Osteocyte (in vitro differentiated cells): ENCODE results near the gene LDLR. TPM values are rescaled to one million over a fixed set of nuclear protein-coding genes. Genes with fewer than 3 reads are reported as not detected.
A peak's percentile ranks its signal among the peaks of the same experiment; 100 is the strongest.

Source experiments
- DNase-seq: peaks from one replicate; pipeline ENCODE4 v3.0.0; 2021; ENCODE audit warnings: mixed read lengths; ENCODE audit not compliant: unreplicated experiment; ENCODE audit errors: extremely low spot score
- H3K27ac Mint-ChIP-seq: one replicate; pipeline ENCODE4 v1.8.0; 2021; ENCODE audit warnings: mild to moderate bottlenecking, mixed read lengths; ENCODE audit not compliant: unreplicated experiment
- H3K27me3 Mint-ChIP-seq: one replicate; pipeline ENCODE4 v1.8.0; 2021; ENCODE audit warnings: mixed read lengths; ENCODE audit not compliant: unreplicated experiment
- H3K36me3 Mint-ChIP-seq: one replicate; pipeline ENCODE4 v1.8.0; 2021; ENCODE audit warnings: mixed read lengths; ENCODE audit not compliant: unreplicated experiment
- H3K4me1 Mint-ChIP-seq: one replicate; pipeline ENCODE4 v1.8.0; 2021; ENCODE audit warnings: mixed read lengths; ENCODE audit not compliant: unreplicated experiment
- H3K4me3 Mint-ChIP-seq: one replicate; pipeline ENCODE4 v1.8.0; 2021; ENCODE audit warnings: mild to moderate bottlenecking, moderate library complexity, mixed read lengths; ENCODE audit not compliant: unreplicated experiment
- H3K9me3 Mint-ChIP-seq: one replicate; pipeline ENCODE4 v1.8.0; 2021; ENCODE audit warnings: mixed read lengths; ENCODE audit not compliant: unreplicated experiment
- CTCF ChIP-seq: fragments of 200-600 bp; sonication (generic); IDR thresholded peaks from 2 replicates; pipeline ENCODE4 v1.5.0; 2021; ENCODE audit warnings: antibody characterized with exemption, mild to moderate bottlenecking, moderate library complexity
- total RNA-seq: library from RNA; stranded (reverse); gene quantifications from 2 replicates; pipeline ENCODE4 v1.2.1, GENCODE V29; 2021

Gene LDLR
- total RNA-seq, 1 donor from 2014 or later = 96.9 TPM

- H3K36me3 Mint-ChIP-seq = no peaks in the 10 kb centered on the region
- H3K27ac Mint-ChIP-seq = peak overlapping the region; percentile 99
- no peaks in the 10 kb centered on the region for H3K27me3 Mint-ChIP-seq
- H3K4me3 Mint-ChIP-seq = no peak overlapping the region
- H3K4me1 Mint-ChIP-seq = peaks cover 81% of the 10 kb centered on the region
- no peaks in the 10 kb centered on the region for H3K9me3 Mint-ChIP-seq
- TF ChIP-seq CTCF = no peak
- no peak for DNase-seq
Observed at GRCh38 chr19:11140896-11141295, 51.6 kb downstream of the LDLR start.

DNA sequence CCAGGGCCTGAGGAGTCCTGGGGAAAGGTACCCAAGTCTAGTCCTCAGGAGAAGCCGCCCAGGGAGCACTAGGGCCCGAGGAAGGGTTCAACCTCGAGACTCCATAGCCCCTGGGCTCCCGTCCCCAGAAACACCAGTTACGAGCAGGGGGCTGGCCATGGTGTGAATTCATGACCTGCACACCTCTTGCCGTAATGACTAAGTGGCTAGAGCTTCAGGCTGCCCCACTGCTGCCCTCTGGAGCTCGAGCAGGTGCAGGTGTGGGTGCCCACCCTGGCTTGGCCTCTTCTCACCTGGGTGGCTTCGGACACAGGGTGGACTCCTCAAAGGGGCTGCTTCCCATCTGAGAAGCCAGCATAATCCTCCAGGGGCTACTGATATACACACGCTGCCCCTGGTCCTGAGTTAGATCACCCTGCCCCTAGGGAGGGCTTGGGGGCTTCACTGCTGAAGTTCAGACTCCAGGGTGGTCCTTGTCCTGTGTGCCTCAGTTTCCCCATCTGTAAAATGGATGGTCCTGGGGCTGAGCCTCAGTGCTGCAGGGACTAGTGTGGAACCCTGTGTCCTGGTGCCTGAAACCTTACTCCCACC is 52.8 kb downstream of the LDLR start:
- DNase-seq = no peak
- Mint-ChIP-seq H3K27me3 (no peaks in the 10 kb centered on the region), H3K27ac (peak overlapping the region; percentile 99)

DNA sequence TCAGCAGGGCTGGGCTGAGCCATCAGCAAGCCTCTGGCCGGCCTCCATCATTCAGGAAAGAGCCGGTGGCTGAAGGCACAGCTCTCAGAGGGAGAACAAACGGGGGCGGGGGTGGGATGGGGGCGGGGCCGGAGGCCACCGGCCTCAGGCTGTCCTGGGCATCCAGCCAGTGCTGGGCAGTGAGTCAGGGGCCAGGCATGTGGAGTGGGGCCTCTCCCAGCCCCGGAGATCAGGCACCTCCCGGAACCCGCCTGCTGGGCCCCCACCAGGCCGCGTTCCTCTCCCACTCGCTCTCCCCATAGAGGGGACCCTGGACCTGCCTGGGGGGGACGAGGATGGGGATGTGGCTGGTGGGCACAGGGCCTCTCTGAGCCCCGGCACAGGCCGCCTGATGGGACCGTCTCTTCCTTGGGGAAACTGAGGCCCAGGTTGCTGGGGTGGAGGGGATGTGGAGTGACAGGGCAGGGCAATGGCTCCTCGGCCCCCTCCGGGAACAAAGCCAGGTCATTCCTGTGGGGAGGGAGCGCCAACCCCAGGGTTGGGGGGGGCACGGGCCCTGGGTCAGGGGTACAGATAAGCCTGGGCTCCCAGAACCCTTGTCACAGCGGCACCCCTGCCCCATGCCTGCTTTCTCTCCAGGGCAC is 53.4 kb downstream of the LDLR start:
- Mint-ChIP-seq H3K4me1 (peaks cover 68% of the 10 kb centered on the region), H3K4me3 (peak overlapping the region; percentile 29), H3K27ac (peak overlapping the region; percentile 99), H3K9me3 (no peaks in the 10 kb centered on the region), H3K36me3 (peaks cover 2% of the 10 kb centered on the region), H3K27me3 (no peaks in the 10 kb centered on the region)
- peak; percentile 98 for DNase-seq
- TF ChIP-seq CTCF = no peak

More for the DNA sequence above, 52.8 kb downstream of the LDLR start:
- peaks cover 73% of the 10 kb centered on the region for H3K4me1 Mint-ChIP-seq
- H3K36me3 Mint-ChIP-seq = peaks cover 1% of the 10 kb centered on the region
- H3K4me3 Mint-ChIP-seq = no peak overlapping the region
- H3K9me3 Mint-ChIP-seq = no peaks in the 10 kb centered on the region
- TF ChIP-seq CTCF = no peak

DNA sequence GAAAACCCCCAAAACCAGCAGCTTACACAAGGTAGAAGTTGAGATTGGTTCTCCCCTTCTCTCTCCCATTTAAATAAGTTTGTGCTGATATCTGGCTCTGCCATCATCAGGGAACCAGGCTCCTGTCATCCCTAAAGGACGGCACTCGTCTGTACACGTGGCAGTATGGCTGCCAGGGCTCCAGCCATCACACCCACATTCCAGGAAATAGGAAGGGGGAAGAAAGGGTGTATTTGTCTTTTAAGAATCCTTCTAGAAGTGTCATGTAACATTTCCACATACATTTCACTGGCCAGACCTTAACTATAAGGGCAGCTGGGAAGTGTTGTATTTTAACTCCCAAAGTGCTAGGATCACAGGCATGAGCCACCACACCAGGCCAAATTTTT is 56.3 kb downstream of the LDLR start:
- H3K9me3 Mint-ChIP-seq = no peaks in the 10 kb centered on the region
- peaks cover 2% of the 10 kb centered on the region for H3K36me3 Mint-ChIP-seq
- no peak for TF ChIP-seq CTCF
- DNase-seq = no peak
- H3K4me1 Mint-ChIP-seq = peaks cover 47% of the 10 kb centered on the region
- no peak overlapping the region for H3K4me3 Mint-ChIP-seq
- peak overlapping the region; percentile 98 for H3K27ac Mint-ChIP-seq
- H3K27me3 Mint-ChIP-seq = no peaks in the 10 kb centered on the region

DNA sequence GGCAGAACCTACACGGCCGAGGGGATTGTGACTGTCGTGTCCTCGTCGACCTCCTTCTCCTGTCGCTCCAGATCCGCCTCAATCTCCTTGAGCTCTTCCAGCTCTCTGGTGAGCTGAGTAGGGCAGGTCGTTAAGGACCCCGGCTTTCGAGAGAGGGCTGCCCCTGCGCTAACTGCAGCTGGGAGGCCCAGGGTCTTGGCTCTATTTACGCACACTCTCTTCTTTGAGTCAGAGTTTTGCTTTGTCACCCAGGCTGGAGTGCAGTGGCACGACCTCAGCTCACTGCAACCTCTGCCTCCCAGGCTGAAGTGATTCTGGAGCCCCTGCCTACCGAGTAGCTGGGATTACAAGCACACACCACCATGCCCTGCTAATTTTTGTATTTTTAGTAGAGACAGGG is 58.7 kb downstream of the LDLR start:
- DNase-seq = no peak
- Mint-ChIP-seq H3K4me3 (no peak overlapping the region), H3K9me3 (no peaks in the 10 kb centered on the region), H3K4me1 (peaks cover 47% of the 10 kb centered on the region), H3K27me3 (no peaks in the 10 kb centered on the region), H3K27ac (no peak overlapping the region), H3K36me3 (peaks cover 2% of the 10 kb centered on the region)
- no peak for TF ChIP-seq CTCF
